Activated CD8-positive, alpha-beta T cell treated with anti-CD3 and anti-CD28 coated beads for 36 hours (primary cell): ENCODE data around the gene MACROD2. TPM values are rescaled to one million over a fixed set of nuclear protein-coding genes. Genes with fewer than 3 reads are reported as not detected.

Experiments
- ATAC-seq: fragments of 200-7000 bp; cut with Tn5 transposase; one replicate; pipeline ENCODE4 v1.10.0; 2021; ENCODE audit warnings: mild to moderate bottlenecking, moderate library complexity
- CTCF ChIA-PET: fragments of 350-600 bp; sonication (Branson Sonifier 250); formaldehyde crosslinking; loops from one replicate; lab custom pipeline; 2021; ENCODE audit warnings: antibody characterized with exemption; lab: Charles Lee
- POLR2A ChIA-PET: fragments of 350-600 bp; sonication (Branson Sonifier 250); formaldehyde crosslinking; loops from one replicate; lab custom pipeline; 2021; ENCODE audit warnings: antibody characterized with exemption; lab: Charles Lee
- DNase-seq: peaks from one replicate; pipeline ENCODE4 v3.0.0-alpha.2; 2020
- H3K27ac Mint-ChIP-seq: one replicate; pipeline ENCODE4 v1.8.0; 2021; ENCODE audit warnings: mild to moderate bottlenecking, mixed read lengths
- H3K27me3 Mint-ChIP-seq: one replicate; pipeline ENCODE4 v1.8.0; 2021; ENCODE audit warnings: mixed read lengths
- H3K36me3 Mint-ChIP-seq: one replicate; pipeline ENCODE4 v1.8.0; 2021; ENCODE audit warnings: low read depth, mixed read lengths
- H3K4me1 Mint-ChIP-seq: one replicate; pipeline ENCODE4 v1.8.0; 2021; ENCODE audit warnings: low read depth, mixed read lengths
- H3K4me3 Mint-ChIP-seq: one replicate; pipeline ENCODE4 v1.8.0; 2021; ENCODE audit warnings: mild to moderate bottlenecking, moderate library complexity, mixed read lengths
- H3K9me3 Mint-ChIP-seq: one replicate; pipeline ENCODE4 v1.8.0; 2021; ENCODE audit warnings: mixed read lengths
- CTCF ChIP-seq: fragments of 200-600 bp; IDR thresholded peaks from one replicate; pipeline ENCODE4 v1.8.0; 2022; ENCODE audit warnings: antibody characterized with exemption, mild to moderate bottlenecking
- intact Hi-C: fragments of 100-400 bp; cut with micrococcal nuclease; formaldehyde crosslinking; loops from one replicate; pipeline ENCODE4 v1.10.0; 2022
- total RNA-seq, 2 experiments: library from RNA; stranded (reverse); gene quantifications; one replicate each; pipeline ENCODE4 v1.2.3, GENCODE V29; 2021

MACROD2 gene
- total RNA-seq, 2 experiments from 2014 or later: not detected

GRCh38 chr20:15654208-15654649, 1658.9 kb downstream of the MACROD2 start:
- ChIA-PET POLR2A (no interaction called here), CTCF (interaction anchor here (1.0 to 1.1 kb wide), 3 partner anchors 10 to 1316 kb away, joined by 3 read pairs; no protein-coding TSS in a partner anchor)
- peaks cover 2% of the 10 kb centered on the region for H3K9me3 Mint-ChIP-seq
- no peak overlapping the region for H3K4me3 Mint-ChIP-seq
- ATAC-seq: no peak
- TF ChIP-seq CTCF: peak; percentile 40
- H3K27ac Mint-ChIP-seq: no peak overlapping the region
- no peaks in the 10 kb centered on the region for H3K27me3 Mint-ChIP-seq
- intact Hi-C loops: no loop called here
- no peaks in the 10 kb centered on the region for H3K4me1 Mint-ChIP-seq
- no peaks in the 10 kb centered on the region for H3K36me3 Mint-ChIP-seq
- DNase-seq: peak; percentile 14

DNA sequence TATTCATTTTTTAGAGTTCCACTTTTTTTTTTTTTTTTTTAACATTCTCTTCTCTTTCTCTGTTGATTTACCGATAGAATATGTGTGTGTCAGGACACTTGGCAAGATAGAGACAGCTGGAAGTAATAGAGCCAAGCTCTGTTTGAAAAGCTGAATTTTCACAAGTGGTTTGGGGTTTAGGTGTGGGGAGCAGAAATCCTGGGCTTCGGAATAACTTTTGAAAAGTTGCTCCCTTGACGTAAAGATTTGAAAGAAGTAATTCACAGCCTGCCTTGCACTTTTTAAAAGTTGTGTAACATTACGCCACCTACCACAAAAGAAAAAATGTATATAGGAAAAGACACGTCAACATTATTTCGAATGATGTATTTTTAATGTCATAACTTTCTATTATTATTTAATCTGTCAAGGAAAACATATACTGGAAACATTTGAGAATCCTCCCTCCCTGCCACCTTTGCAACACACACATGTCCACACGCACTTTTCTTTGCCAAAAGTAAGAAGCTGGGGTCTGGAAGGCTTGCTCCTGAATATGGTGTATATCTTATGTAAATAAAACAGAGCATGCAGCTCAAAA, 1660.1 kb downstream of the MACROD2 start:
- no peak for TF ChIP-seq CTCF
- H3K9me3 Mint-ChIP-seq: peaks cover 2% of the 10 kb centered on the region
- no peaks in the 10 kb centered on the region for H3K4me1 Mint-ChIP-seq
- no peaks in the 10 kb centered on the region for H3K36me3 Mint-ChIP-seq
- no peak overlapping the region for H3K27ac Mint-ChIP-seq
- no peak for DNase-seq
- ChIA-PET POLR2A (no interaction called here), CTCF (no interaction called here)
- intact Hi-C loops: no loop called here
- H3K4me3 Mint-ChIP-seq: no peak overlapping the region
- no peaks in the 10 kb centered on the region for H3K27me3 Mint-ChIP-seq
- ATAC-seq: no peak

DNA sequence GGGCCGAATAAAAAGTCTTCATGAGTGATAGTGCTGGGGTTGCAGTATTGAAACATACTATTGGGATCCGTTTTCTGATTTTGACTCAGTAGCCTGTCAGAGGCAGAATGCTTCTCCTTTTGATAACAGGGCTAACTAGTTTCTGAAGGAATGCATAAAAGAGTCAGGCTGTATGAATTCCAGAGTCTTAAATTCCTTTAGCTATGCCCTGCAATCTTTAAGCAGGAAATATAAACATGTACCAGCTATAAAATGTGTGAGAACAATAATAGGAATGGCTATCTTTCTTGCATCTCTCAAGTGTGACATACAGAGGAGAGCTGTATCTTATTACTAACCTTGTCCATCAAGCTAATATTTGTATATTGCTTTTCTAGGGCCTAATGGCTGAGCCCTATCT, 1660.8 kb downstream of the MACROD2 start:
- Mint-ChIP-seq H3K4me1 (no peaks in the 10 kb centered on the region), H3K9me3 (peaks cover 2% of the 10 kb centered on the region), H3K4me3 (no peak overlapping the region), H3K27me3 (no peaks in the 10 kb centered on the region), H3K36me3 (no peaks in the 10 kb centered on the region), H3K27ac (no peak overlapping the region)
- DNase-seq: no peak
- ATAC-seq: no peak
- ChIA-PET POLR2A (no interaction called here), CTCF (no interaction called here)
- intact Hi-C loops: no loop called here
- TF ChIP-seq CTCF: no peak

DNA sequence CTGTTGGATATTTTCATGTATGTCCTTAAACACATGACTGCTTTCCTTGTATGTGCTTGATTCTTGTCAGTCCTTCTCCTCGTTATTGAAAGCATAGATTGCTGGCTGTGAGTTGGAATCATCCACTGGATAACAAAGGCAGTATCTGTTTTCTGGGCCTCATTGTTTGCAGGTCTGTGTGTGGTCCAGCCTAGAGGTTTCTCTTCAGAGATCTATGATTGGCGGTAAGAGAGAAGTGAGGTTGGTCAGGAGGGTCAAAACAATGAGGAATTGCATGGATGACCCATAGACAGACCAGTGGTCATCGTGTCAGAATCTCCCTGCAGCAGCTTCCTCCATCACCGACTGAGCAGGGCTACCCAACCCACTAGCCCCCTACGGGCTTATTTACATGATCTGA, 1663.0 kb downstream of the MACROD2 start:
- no peak for ATAC-seq
- H3K4me3 Mint-ChIP-seq: no peak overlapping the region
- POLR2A ChIA-PET: no interaction called here

GRCh38 chr20:15673206-15673605, 1677.9 kb downstream of the MACROD2 start:
- ChIA-PET POLR2A (no interaction called here), CTCF (no interaction called here)
- Mint-ChIP-seq H3K4me3 (no peak overlapping the region), H3K27ac (no peak overlapping the region), H3K36me3 (no peaks in the 10 kb centered on the region), H3K27me3 (no peaks in the 10 kb centered on the region), H3K4me1 (no peaks in the 10 kb centered on the region), H3K9me3 (no peaks in the 10 kb centered on the region)
- no peak for ATAC-seq
- intact Hi-C loops: no loop called here
- DNase-seq: no peak
- TF ChIP-seq CTCF: no peak

More for the DNA sequence above, 1663.0 kb downstream of the MACROD2 start:
- Mint-ChIP-seq H3K4me1 (no peaks in the 10 kb centered on the region), H3K27ac (no peak overlapping the region), H3K27me3 (no peaks in the 10 kb centered on the region), H3K9me3 (no peaks in the 10 kb centered on the region), H3K36me3 (no peaks in the 10 kb centered on the region)
- DNase-seq: no peak
- CTCF ChIA-PET: no interaction called here
- no peak for TF ChIP-seq CTCF
- intact Hi-C loops: no loop called here
